ENCODE data around the gene CPN2.

DNA sequence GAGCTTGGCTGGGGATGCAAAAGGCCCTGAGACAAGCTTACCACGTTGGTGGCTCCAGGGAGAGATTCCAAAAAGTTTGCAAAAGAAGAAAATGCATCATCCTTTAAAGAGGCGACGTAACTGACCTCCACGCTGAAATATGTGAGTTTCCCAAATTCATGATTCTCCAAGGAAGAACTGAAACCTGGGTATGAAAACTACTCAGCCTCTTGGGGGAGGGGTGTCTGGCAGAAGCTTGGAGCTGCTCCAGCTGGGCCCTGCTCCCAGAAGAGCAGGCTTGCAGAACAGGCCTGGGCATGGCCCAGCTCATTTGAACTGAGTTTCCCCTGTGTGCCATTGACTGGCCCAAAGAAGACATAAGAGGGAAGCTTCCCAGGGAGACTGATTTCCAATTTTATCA, 20.5 kb downstream of the CPN2 start:
- TF ChIP-seq, protein P1, sequence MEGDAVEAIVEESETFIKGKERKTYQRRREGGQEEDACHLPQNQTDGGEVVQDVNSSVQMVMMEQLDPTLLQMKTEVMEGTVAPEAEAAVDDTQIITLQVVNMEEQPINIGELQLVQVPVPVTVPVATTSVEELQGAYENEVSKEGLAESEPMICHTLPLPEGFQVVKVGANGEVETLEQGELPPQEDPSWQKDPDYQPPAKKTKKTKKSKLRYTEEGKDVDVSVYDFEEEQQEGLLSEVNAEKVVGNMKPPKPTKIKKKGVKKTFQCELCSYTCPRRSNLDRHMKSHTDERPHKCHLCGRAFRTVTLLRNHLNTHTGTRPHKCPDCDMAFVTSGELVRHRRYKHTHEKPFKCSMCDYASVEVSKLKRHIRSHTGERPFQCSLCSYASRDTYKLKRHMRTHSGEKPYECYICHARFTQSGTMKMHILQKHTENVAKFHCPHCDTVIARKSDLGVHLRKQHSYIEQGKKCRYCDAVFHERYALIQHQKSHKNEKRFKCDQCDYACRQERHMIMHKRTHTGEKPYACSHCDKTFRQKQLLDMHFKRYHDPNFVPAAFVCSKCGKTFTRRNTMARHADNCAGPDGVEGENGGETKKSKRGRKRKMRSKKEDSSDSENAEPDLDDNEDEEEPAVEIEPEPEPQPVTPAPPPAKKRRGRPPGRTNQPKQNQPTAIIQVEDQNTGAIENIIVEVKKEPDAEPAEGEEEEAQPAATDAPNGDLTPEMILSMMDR (IDR thresholded peaks at IDR 0.05; ENCODE audit: insufficient read depth, low read length, poor library complexity, severe bottlenecking) = no peak
- no peak for TF ChIP-seq EZH2phosphoT487 (conservative IDR thresholded peaks at IDR 0.05; ENCODE audit: low read length)
